ENCODE data around the gene CEP72.

- TF ChIP-seq CTCF (optimal IDR thresholded peaks at IDR 0.05 in 1 of 3, IDR thresholded peaks at IDR 0.05 in 1 of 3, conservative IDR thresholded peaks at IDR 0.05 in 1 of 3; ENCODE audit: extremely low read depth in 1 of 3, insufficient read depth in 2 of 3, low read length in 3 of 3) (no peak), EZH2 (IDR thresholded peaks at IDR 0.05; ENCODE audit: low read length) (no peak)
These were observed 48.4 kb downstream of the CEP72 start for GRCh38 chr5:660491-661030.

All from keratinocyte (primary cell).